CD4-positive, alpha-beta T cell treated with Interleukin-17A for 1 hour (primary cell): ENCODE data around the gene CSN1S1.
"Not testable (repeated sequence)": the region's sequence is repeated elsewhere in the genome, so short reads cannot be mapped to it uniquely, and the experiment has no call there.

Experiments
- DNase-seq: peaks from one replicate; pipeline ENCODE4 v3.0.0-alpha.2; 2020

Gene CSN1S1, protein sequence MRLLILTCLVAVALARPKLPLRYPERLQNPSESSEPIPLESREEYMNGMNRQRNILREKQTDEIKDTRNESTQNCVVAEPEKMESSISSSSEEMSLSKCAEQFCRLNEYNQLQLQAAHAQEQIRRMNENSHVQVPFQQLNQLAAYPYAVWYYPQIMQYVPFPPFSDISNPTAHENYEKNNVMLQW

DNA sequence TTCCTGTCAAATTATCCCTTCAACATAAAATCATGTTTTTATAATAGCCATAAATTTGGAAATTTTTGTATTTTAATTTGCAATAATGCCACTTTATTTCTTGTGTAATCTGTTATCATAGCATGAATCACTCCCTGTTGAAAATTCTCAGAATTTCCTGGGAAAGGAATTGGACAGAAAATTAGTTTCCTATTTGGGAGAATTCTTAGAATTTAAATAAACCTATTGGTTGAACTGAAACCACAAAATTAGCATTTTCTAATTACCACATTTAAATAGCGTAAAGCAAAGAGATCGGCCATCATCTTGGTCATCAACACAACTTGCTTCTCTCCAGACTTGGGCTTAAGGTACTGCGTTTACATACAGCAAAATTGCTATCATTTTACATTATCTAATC is at the start of gene CSN1S1:
TSS of gene CSN1S1 (plus strand) at position 301 of the 400 bp plus-strand sequence. CDS start 1,488 bp downstream, outside the sequence.
- no peak for DNase-seq

DNA sequence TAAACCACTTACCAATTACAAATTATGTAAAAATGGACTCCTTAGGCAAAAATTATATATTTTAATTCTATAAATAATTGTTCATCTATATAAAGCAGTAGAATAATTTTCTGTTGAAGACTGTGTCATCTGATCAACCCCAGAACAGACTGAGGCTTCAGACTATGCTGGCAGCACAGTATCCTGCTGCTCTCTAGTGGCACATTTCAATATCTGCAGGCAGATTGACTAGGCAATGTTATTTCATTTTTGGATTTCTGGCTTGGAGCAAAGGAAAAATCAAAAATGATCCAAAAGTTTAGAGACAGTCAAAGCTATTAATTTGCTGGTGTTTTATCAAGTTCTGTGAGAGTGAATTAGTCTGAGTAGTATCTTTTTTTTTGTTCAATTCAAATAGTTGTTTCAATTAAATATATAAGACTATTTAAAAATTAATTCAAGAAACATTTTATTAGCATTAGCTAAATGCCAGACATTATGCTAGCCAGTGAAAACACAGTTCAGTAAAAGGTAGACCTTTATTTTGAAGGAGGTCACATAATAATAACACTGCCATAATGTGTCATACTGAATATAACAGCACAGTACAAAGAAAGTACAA is 49.6 kb upstream of the CSN1S1 start:
- peak; percentile 36 for DNase-seq

DNA sequence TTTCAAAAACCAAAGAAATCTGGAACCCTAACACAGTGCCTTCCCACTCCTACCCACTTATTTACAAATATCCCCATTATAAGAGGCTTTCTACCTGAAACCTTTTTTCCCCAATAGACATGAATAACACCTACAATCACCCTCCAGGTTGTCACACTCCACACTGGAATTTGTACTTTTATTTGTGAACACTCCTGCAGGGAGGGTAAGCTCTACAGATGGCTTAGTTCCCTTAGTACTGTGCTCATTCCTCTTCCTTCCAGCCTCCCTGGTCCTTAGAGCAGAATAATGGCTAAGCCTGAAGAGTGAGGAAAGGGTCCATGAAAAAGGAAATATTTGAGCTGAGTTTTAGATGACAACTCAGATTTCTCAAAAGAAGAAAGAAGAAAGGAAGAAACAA is 48.7 kb upstream of the CSN1S1 start:
- DNase-seq = no peak

DNA sequence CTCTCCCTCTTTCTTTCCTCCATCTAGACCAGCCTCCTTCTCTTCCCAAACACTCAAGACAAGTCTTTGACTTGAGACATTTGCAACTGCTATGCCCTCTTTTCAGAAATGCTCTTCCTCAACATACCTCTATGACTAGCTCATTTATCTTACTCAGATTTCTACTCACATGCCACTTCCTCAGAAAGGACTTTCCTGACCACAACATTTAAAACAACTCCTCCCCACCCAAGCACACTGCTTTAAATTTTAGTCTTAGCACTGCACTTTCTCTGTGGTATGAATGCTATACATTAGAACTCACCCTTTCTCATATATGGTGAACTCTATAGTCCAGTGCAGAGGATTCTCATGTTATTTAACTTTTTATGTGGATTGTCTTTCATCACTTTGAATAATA is 42.5 kb upstream of the CSN1S1 start:
- DNase-seq = no peak

DNA sequence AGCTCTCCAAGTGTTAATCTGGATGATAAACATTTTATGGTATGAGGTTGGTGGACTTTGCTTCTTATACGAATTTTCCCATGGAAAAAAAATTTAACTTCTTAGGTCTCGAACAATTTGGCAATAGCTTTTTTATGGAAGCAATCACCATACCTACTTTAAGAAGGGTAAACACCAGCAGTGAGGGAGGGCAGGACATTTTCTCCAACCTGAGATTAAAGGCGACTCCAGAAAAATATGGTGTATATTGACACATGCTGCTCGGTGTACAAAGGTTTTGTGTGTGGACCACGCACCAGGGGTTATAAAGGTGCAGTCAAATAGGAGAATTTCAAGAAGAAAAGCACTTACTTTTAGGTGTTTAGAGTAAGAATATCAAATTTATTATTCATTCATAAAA is 36.7 kb upstream of the CSN1S1 start:
- no peak for DNase-seq

DNA sequence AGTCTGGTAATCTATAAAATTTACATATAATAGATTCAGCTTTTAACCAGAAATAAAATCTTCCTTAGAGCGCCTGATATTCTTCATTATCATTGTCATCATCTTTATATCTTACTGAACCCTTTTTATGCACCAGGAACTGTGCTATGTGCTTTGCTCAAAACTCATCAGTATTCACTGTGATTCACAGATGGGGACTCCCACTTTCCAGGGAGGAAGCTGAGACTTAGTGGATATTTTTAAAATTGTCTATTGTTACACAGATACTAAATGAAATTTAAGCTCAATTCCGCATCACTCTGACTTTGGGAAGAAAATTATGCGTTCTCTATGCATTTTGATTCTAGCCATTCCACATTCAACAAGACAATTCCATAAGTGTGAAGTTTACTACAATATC is 36.1 kb upstream of the CSN1S1 start:
- DNase-seq = no peak

DNA sequence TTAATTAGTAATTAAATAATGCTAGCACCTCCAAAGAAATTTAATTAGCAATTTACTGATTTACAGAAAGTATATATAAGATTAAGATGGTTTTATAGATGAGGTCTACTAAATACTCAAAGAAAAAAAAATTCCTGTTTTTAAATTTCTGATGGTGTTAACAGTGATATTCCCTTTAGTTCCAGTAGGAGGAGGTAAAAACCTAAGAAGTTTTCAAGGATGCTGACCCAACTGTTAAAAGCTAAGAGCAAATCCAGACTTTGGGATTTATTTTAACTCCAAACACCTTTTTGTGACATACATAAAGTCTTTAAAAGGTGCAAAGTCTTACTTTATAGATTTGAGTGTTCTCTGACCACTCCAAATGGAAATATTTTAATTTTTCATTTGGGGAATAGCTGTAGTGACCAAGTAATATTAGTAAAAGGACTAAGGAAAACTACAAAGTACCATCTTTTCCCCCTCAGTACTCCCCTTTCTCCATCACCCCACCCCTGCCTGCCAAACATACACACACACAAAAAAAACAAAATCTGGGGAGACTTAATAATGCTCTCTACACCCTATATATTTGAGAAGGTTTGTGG is 34.2 kb upstream of the CSN1S1 start:
- DNase-seq = no peak

DNA sequence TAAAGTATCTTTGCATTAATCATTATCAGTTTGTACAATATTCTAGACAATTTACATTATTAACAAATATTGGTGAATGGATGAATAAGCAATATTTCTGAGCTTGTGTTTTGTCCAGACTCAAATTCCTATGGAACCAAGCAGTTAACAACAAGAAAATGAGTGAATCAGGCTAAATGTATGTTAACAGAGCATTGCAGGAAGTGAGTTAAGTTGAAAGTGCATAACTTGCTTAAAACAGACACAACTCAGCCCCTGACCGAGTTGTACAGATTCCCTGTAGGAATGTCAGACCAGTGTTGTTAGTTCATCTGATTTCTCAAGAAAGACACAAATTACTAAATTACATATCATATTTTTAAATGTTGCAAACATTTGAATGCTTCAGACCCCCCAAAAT is 23.7 kb upstream of the CSN1S1 start:
- DNase-seq = no peak

DNA sequence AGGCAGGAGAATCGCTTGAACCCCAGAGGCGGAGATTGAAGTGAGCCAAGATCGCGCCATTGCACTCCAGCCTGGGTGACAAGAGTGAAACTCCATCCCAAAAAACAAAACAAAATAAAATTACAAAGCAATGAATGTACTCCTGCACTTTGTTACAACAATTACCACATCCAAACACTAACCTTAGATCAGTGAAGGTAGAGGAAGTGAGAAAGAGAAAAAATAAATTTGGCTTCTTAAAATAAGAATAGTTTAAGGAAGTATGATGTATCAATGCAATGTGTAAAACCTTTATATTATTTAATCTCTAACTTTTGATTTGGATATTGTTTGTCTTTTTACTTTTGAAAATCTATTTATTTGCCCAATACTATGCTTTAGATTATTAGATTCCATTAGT is 21.7 kb upstream of the CSN1S1 start:
- DNase-seq = no peak

DNA sequence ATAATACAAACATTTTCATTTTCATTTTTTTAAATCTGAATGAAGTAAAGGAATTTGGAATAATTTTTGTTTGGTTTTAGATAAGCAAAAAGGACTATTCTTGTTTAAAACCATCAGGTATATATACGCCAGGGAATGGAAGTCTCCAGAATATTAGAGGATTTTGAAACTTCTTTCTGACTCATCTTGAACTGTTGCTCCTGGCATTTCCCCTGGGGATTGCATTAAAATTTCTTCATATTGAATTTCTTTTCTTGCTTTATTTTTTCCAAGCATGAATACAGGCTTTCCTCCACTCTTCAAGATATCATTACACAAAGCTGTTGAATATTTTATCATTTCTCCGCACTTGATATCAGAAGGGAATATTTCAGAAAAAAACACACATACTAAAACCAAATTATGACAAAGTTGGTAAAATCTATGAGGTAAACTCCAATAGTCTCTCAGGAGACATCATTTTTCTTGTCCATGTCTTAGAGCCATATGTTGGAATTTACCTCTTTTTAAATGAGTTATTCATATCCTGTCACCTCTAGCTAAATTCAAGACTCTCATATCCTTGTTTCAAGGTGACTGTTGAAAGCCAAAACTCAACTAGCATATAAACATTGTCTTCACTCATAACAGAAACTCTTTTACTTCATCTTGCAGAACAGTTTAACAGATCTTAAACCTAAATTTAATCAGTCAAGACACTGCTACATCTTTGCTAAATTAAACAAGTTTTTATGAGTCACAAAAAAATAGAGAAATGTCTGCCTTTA is 20.7 kb upstream of the CSN1S1 start:
- no peak for DNase-seq

DNA sequence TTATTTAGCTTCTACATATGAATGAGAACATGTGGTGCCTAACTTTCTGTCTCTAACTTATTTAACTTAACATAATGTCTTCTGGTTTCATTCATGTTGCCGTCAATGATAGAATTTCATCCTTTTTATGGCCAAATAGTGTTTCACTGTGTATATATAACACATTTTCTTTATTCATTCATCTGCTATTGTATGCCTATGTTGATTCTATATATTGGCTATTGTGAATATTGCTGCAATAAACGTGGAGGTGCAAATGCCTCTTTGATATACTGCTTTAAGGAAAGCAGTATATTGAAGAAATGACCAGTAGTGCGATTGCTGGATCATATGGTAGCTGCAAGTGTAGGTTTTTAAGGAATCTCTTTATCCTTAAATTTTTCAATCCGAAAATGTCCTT is 10.0 kb upstream of the CSN1S1 start:
- no peak for DNase-seq

DNA sequence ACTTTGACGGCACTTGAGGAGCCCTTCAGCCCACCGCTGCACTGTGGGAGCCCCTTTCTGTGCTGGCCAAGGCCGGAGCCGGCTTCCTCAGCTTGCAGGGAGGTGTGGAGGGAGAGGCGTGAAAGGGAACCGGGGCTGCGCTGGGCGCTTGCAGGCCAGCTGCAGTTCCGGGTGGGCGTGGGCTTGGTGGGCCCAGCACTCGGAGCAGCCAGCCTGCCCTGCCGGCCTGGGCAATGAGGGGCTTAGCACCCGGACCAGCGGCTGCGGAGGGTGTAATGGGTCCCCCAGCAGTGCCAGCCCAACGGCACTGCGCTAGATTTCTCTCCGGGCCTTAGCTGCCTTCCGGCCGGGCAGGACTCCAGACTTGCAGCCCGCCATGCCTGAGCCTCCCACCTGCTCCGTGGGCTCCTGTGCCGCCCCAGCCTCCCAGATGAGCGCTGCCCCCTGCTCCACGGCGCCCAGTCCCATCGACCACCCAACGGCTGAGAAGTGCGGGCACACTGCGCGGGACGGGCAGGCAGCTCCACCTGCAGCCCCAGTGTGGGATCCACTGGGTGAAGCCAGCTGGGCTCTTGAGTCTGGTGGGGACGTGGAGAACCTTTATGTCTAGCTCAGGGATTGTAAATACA is 7.0 kb upstream of the CSN1S1 start:
- DNase-seq = not testable (repeated sequence)

DNA sequence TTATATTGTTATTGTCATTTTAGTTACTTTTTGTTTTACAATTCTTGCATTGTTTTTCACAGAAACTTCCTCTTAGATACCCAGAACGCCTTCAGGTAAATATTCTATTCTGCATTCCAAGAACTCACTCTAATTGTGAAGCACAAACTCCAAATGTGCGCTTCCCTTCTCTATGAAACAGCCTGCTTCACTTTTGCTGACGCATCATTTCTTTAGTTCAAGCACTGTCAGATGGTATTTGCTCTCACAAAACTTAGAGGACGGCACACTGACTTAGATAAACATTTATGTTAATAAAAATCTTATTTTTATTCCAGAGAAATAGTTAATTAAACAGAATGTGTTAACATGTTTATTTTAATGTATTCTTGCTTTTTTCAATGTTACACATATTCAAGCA is 3.3 kb downstream of the CSN1S1 start:
- no peak for DNase-seq

DNA sequence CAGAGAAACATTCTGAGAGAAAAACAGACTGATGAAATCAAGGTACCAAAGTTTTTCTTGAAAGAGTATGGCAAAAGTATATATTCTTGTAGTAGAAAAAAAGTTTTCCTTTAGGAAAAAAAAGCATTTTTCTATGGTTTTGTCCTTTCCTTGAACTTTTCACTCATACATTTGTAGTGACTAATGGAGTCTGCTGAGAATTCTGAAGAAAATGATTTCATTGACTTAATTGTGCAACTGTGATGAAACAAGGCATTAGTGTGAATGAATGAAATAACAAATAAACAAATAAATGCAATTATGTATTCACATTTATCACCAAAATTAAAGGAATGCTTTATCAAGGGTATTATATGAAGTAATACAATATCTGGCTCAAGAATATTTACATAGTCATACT is 5.7 kb downstream of the CSN1S1 start:
- no peak for DNase-seq

DNA sequence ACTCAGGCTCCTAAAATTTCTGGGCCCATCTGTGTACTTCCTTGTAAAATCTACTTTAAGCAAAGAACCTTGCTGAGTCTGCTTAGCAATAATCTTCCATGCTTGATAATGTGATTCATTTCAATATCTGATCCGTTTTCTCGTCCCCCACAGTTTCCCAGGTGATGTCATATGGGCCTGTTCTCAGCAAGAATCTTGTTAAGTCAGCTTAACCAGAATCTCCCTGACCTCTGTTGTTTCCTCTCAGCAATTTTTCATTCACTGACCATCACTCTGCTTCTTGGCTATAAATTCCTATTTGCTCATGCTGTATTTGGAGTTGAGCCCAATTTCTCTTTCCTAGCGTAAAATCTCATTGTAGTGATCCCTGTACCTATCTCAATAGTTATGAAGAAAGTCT is 20.7 kb downstream of the CSN1S1 start:
- no peak for DNase-seq

DNA sequence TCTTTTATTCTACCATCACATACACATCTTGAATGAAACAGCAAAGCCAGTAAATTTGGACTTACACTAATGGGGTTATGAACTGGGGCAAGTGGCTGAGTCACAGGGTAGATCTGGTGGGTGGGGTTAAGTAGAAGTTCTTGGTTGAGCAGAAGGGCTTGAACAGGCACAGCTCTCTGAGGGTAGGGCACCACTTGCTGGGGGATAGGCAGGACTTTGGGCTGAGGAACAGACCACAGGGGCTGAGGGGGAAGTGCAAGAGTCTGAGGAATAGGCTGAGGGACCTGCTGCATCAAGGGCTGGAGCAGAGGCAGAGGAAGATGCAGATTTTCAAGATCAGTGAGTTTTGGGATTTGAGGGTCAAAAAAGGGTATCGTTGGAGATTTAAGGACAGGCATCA is 26.3 kb downstream of the CSN1S1 start:
- DNase-seq = no peak

DNA sequence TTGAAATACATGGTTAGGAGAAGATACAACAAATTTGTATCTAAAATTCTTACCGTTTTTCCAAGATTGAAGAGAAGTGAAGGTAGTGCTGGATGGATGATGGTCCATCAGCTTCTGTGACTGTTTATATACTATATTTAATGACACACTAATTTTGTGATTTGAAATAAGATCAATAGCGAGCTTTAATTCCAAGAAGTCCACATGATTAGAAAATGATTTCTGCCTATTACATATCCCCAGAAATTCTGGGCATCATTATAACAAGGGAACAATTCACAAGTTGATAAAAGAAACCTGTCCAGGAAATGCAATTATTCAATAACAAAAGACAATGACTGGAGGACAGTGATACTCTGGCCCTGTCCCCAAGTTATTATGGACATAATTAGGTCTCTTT is 34.8 kb downstream of the CSN1S1 start, which contains the start of gene CSN2:
TSS of gene CSN2 (minus strand) at position 101 of the 400 bp plus-strand sequence. CDS start 4,733 bp downstream, outside the sequence.
- DNase-seq = no peak

DNA sequence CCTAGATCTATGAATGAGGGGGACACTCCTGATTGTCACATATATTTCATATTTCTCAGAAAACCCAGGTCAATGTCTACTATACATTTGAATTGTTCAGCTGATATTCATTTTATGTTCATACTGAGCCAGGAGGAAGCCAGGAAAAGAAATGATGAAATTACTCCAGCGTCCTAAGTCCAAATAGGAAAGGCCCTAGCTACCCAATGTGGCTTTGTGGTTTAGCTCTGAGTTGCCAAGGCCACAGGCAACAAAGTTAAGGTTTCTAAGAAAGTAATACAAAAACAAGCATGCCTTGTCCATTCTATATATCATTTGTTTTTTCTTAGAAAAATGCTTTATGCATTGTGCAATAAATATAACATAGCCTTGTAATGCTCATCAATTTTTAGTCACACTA is 39.2 kb downstream of the CSN1S1 start:
- DNase-seq = no peak

DNA sequence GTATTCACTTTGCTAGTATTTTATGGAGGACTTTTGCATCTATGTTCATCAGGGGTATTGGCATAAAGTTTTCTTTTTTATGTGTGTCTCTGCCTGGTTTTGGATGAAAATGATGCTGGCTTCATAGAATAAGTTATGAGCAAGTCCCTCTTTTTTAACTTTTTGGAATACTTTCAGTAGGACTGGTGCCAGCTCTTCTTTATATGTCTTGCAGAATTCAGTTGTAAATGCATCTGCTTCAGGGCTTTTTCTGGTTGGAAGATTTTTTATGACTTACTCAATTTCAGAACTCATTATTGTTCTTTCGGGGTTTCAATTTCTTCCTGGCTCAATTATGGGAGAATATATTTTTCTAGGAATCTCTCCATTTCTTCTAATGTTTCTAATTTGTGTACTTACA is 43.8 kb downstream of the CSN1S1 start:
- DNase-seq = no peak

DNA sequence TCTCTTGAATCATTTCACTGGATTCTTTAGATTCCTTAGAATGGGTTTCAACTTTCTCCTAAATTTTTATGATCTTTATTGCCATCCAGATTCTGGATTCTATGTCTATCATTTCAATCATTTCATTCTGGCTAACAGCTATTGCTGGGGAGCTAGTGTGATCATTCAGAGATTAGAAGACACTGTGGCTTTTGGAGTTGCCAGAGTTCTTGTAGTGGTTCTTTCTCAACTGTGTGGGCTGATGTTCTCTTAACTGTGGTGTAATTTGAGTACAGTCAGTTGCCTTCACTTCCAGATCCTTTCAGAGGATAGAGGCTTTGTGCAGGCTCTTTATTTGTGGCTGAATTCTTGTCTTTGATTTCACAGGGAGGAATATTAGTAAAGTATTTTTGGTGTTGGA is 46.7 kb downstream of the CSN1S1 start:
- DNase-seq = no peak

DNA sequence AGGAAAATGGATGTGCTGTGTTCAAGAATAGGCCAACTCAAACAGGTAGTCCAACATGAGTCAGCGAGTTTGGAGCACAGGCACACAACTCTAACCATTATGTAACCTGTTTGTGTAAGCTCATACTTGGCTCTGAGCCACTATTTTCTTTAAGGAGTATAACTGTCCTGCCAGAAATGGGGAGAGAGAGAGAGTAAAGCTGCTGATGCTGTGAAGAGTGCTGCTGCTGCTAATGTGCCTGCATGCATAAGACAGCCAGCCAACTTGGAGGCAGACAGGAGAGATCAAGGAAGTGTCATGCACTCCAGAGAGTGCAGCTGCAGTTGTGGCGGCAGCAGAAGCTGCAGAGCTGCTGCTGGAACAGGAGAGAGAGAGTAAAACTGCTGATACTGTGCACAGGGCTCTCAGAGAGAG is 53.2 kb downstream of the CSN1S1 start:
- no peak for DNase-seq

DNA sequence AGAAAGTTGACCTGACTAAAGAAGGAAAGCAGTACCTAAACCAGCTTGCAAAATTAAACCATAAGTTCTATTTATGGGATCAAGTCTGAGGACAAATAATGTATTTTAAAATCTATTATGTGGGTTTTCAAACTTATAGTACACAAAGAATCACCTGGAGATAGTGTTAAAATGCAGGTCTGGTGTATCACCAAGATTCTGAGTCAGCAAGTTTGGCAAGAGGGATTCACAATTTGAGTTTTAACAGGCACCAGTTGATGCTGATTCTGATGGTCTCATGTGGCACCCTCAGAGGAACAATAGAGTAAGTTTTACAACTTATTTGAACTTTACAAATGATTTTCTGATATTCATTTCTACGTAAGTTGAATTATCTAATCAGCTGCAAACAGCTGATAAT is 55.8 kb downstream of the CSN1S1 start:
- no peak for DNase-seq

DNA sequence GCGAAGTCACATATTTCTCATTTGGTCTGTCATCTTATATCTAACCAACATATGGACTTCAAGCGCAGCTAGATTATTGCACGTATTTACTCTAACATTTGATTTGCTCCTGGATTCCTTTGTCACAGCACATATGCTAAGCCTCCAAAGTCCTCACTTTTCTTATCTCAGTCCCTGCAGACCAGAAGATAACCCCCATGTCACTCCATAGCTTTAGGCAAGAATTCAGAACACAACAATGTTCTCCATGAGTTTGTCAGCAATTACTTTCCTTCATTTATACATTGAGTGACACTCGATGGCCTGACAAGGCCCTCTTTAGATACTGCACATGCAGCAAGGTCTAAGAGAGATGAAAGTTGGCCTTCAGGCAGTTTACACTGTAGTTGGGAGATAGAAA is 60.1 kb downstream of the CSN1S1 start:
- no peak for DNase-seq

DNA sequence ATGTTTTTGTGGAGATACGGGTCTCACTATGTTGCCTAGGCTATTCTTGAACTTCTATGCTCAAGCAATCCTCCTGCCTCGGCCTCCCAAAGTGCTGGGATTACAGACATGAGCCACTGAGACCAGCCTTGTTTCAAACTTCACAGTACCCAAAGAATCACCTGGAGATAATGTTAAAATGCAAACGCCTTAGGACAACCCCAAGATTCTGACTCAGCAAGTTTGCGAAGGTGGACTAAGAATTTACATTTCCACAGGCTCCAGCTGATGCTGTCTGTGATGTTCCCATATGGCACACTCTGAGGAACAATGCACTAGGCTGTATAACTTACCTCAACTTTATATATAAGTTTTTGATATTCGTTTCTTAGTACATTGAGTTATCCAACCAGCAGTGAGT is 63.9 kb downstream of the CSN1S1 start:
- DNase-seq = no peak
